Fibroblast of lung (primary cell): ENCODE data around the gene ATOH8.

ENCODE experiments used
- CTCF ChIP-seq, 2 donors: IDR thresholded peaks in 1 of 2; conservative IDR thresholded peaks in 1 of 2; 1 replicate in 1 of 2; 2 replicates in 1 of 2; pipeline ENCODE4 v1.5.1; 2011 to 2012; ENCODE audit warnings: low read length in 2 of 2, control low read depth in 1 of 2, inconsistent platforms in 1 of 2, low read depth in 1 of 2, mild to moderate bottlenecking in 1 of 2
- EZH2 ChIP-seq: IDR thresholded peaks from 2 replicates; pipeline ENCODE4 v1.5.1; 2012; ENCODE audit warnings: low read length, control low read depth, mild to moderate bottlenecking; ENCODE audit errors: missing control alignments

- TF ChIP-seq CTCF (conservative IDR thresholded peaks at IDR 0.05 in 1 of 2, IDR thresholded peaks at IDR 0.05 in 1 of 2; ENCODE audit: low read depth in 1 of 2, low read length in 2 of 2): no peak
- no peak for TF ChIP-seq EZH2
Measured at GRCh38 chr2:85779641-85780315, 26.0 kb downstream of the ATOH8 start.
